Peyer's patch (tissue), 4 donors: Measurements from ENCODE around the gene SUPT20H. TPM values are rescaled to one million over a fixed set of nuclear protein-coding genes. Genes with fewer than 3 reads are reported as not detected.
A peak's percentile ranks its signal among the peaks of the same experiment; 100 is the strongest.

Source experiments
- DNase-seq, 3 donors: peaks; one replicate each; pipeline ENCODE4 v3.0.0-alpha.2; 2017 to 2019
- H3K27ac ChIP-seq, 4 donors: fragments of 200-600 bp; sonication (generic); one replicate each; pipeline ENCODE4 v1.5.1; 2016 to 2019
- H3K27me3 ChIP-seq, 2 donors: fragments of 200-600 bp; sonication (generic); one replicate each; pipeline ENCODE4 v1.5.1; 2019
- H3K36me3 ChIP-seq, 3 donors: fragments of 200-600 bp; sonication (generic); one replicate each; pipeline ENCODE4 v1.5.1; 2016 to 2019
- H3K4me1 ChIP-seq, 4 donors: fragments of 200-600 bp; sonication (generic); one replicate each; pipeline ENCODE4 v1.5.1; 2016 to 2019
- H3K4me3 ChIP-seq, 4 donors: fragments of 200-600 bp; sonication (generic); 1 replicate in 3 of 4; 2 replicates in 1 of 4; pipeline ENCODE4 v1.5.1; 2016 to 2019; ENCODE audit warnings: mild to moderate bottlenecking in 1 of 4
- H3K9me3 ChIP-seq, 4 donors: fragments of 200-600 bp; sonication (generic); one replicate each; pipeline ENCODE4 v1.5.1; 2016 to 2019; ENCODE audit warnings: mild to moderate bottlenecking in 1 of 4
- CTCF ChIP-seq, 6 experiments: fragments of 450-650 bp in 4 of 6; fragments of 200-600 bp in 2 of 6; sonication (generic) in 1 of 6; IDR thresholded peaks; one replicate each; pipeline ENCODE4 v1.5.1; 2017 to 2019; ENCODE audit warnings: antibody characterized with exemption in 6 of 6, mild to moderate bottlenecking in 3 of 6, moderate library complexity in 1 of 6
- POLR2A ChIP-seq, 2 donors: fragments of 450-650 bp; IDR thresholded peaks; one replicate each; pipeline ENCODE4 v1.5.1; 2017; ENCODE audit warnings: antibody characterized with exemption in 2 of 2, mild to moderate bottlenecking in 2 of 2, moderate library complexity in 2 of 2
- total RNA-seq, 4 donors: library from RNA; depleted of rRNA; stranded (reverse); fragments of >200 nt; gene quantifications; one replicate each; pipeline ENCODE4 v1.1.0, GENCODE V29; 2016

Gene SUPT20H
- total RNA-seq, 4 donors from 2014 or later: 46.1 to 81.7 (median 61.7) TPM

- H3K9me3 ChIP-seq: no peaks in the 10 kb centered on the region
- H3K4me3 ChIP-seq: peak within 1 kb of the TSS; percentile 64 to 99 (median 82)
- peak; percentile 85 to 95 (median 94) for DNase-seq
- H3K36me3 ChIP-seq: peaks cover 0 to 28% (median 0%) of the 10 kb centered on the region in 3 donors
- peak within 1 kb of the TSS; percentile 88 to 97 (median 95) for H3K27ac ChIP-seq
- peaks cover 0 to 17% (median 2%) of the 10 kb centered on the region in 4 donors for H3K4me1 ChIP-seq
- no peaks in the 10 kb centered on the region for H3K27me3 ChIP-seq
- TF ChIP-seq CTCF (IDR thresholded peaks at IDR 0.05): peak; percentile 95 to 98 (median 97)
- peak; percentile 69 to 77 for TF ChIP-seq POLR2A (IDR thresholded peaks at IDR 0.05)
These were observed 60.3 kb downstream of the SUPT20H start, which contains the start of gene ALG5 for GRCh38 chr13:36999054-36999714. Gene ALG5 (minus strand): TSS chr13:36999340. CDS start chr13:36999300, 40 bp downstream.

GRCh38 chr13:36998624-36999041 is 60.9 kb downstream of the SUPT20H start:
- peaks cover 0 to 17% (median 2%) of the 10 kb centered on the region in 4 donors for H3K4me1 ChIP-seq
- DNase-seq: peak; percentile 16 to 57 (median 47)

GRCh38 chr13:36997716-36998427 is 61.6 kb downstream of the SUPT20H start:
- Histone ChIP-seq H3K36me3 (peaks cover 0 to 29% (median 0%) of the 10 kb centered on the region in 3 donors), H3K4me3 (peak overlapping the region; percentile 64 to 99 (median 82)), H3K27ac (no peak overlapping the region), H3K9me3 (no peaks in the 10 kb centered on the region), H3K27me3 (no peaks in the 10 kb centered on the region), H3K4me1 (peaks cover 0 to 17% (median 2%) of the 10 kb centered on the region in 4 donors)
- no peak for DNase-seq
- TF ChIP-seq CTCF (IDR thresholded peaks at IDR 0.05): no peak
- no peak for TF ChIP-seq POLR2A (IDR thresholded peaks at IDR 0.05)

More at GRCh38 chr13:36998624-36999041, 60.9 kb downstream of the SUPT20H start:
- H3K27me3 ChIP-seq: no peaks in the 10 kb centered on the region
- peak overlapping the region; percentile 64 to 99 (median 82) for H3K4me3 ChIP-seq
- no peaks in the 10 kb centered on the region for H3K9me3 ChIP-seq
- peak overlapping the region in 3 of 4 donors; percentile 88 to 96 (median 94) for H3K27ac ChIP-seq
- TF ChIP-seq CTCF (IDR thresholded peaks at IDR 0.05) (no peak), POLR2A (IDR thresholded peaks at IDR 0.05) (no peak)
- peaks cover 0 to 28% (median 0%) of the 10 kb centered on the region in 3 donors for H3K36me3 ChIP-seq

GRCh38 chr13:36992362-36992761 is 67.1 kb downstream of the SUPT20H start:
- Histone ChIP-seq H3K9me3 (no peaks in the 10 kb centered on the region), H3K27me3 (no peaks in the 10 kb centered on the region), H3K4me1 (no peaks in the 10 kb centered on the region), H3K4me3 (no peak overlapping the region), H3K36me3 (peaks cover 0 to 74% (median 0%) of the 10 kb centered on the region in 3 donors), H3K27ac (no peak overlapping the region)
- DNase-seq: no peak
- TF ChIP-seq POLR2A (IDR thresholded peaks at IDR 0.05) (no peak), CTCF (IDR thresholded peaks at IDR 0.05) (no peak)

GRCh38 chr13:36986462-36987240 is 72.8 kb downstream of the SUPT20H start:
- no peak for DNase-seq
- TF ChIP-seq CTCF (IDR thresholded peaks at IDR 0.05) (no peak), POLR2A (IDR thresholded peaks at IDR 0.05) (no peak)
- Histone ChIP-seq H3K36me3 (peaks cover 0 to 79% (median 0%) of the 10 kb centered on the region in 3 donors), H3K27ac (no peak overlapping the region), H3K4me1 (no peaks in the 10 kb centered on the region), H3K4me3 (no peak overlapping the region), H3K9me3 (no peaks in the 10 kb centered on the region), H3K27me3 (no peaks in the 10 kb centered on the region)
